HL-60 (cell line): ENCODE results near the gene PARVA.

Source experiments
- DNase-seq, 2 experiments: peaks; one replicate each; pipeline ENCODE4 v3.0.0-alpha.2; 2010 to 2020; ENCODE audit warnings: low read depth in 1 of 2, low spot score in 1 of 2
- H3K27ac ChIP-seq: fragments of 250-450 bp; sonication (Bioruptor Pico); replicated peaks from 2 replicates; pipeline ENCODE4 v1.5.1; 2020; ENCODE audit warnings: mild to moderate bottlenecking, moderate library complexity
- H3K27me3 ChIP-seq: fragments of 250-450 bp; sonication (Bioruptor Pico); 2 replicates; pipeline ENCODE4 v1.5.1; 2021; ENCODE audit warnings: mild to moderate bottlenecking, moderate library complexity; ENCODE audit not compliant: insufficient read depth, poor library complexity, severe bottlenecking
- H3K4me3 ChIP-seq: replicated peaks from 2 replicates; pipeline ENCODE4 v1.5.1; 2011; ENCODE audit warnings: mild to moderate bottlenecking, control low read depth, low read length; ENCODE audit not compliant: insufficient read depth
- CTCF ChIP-seq: IDR thresholded peaks from one replicate; pipeline ENCODE4 v1.5.1; 2011; ENCODE audit warnings: low read length, control low read depth, inconsistent platforms; ENCODE audit not compliant: insufficient read depth
- GABPA ChIP-seq: IDR thresholded peaks from 2 replicates; pipeline ENCODE4 v1.6.1; 2012; ENCODE audit warnings: low read depth
- POLR2AphosphoS5 ChIP-seq: IDR thresholded peaks from 2 replicates; pipeline ENCODE4 v1.6.1; 2012; ENCODE audit warnings: low read depth
- REST ChIP-seq: IDR thresholded peaks from 2 replicates; pipeline ENCODE4 v1.6.1; 2012; ENCODE audit warnings: low read depth; ENCODE audit not compliant: insufficient replicate concordance
- SPI1 ChIP-seq: IDR thresholded peaks from 2 replicates; pipeline ENCODE4 v1.6.1; 2012; ENCODE audit warnings: low read depth, mild to moderate bottlenecking, borderline replicate concordance

The PARVA gene

GRCh38 chr11:12420040-12420439, 42.7 kb downstream of the PARVA start:
- no peak overlapping the region for H3K27ac ChIP-seq
- no peak for DNase-seq
- TF ChIP-seq SPI1 (no peak), CTCF (no peak), GABPA (no peak), REST (no peak), POLR2AphosphoS5 (no peak)

GRCh38 chr11:12420706-12421105, 43.3 kb downstream of the PARVA start:
- Histone ChIP-seq H3K27ac (no peak overlapping the region), H3K27me3 (peaks cover 3% of the 10 kb centered on the region), H3K4me3 (no peak overlapping the region)
- TF ChIP-seq REST (no peak), CTCF (no peak), SPI1 (no peak), GABPA (no peak), POLR2AphosphoS5 (no peak)
- no peak for DNase-seq

More at GRCh38 chr11:12420040-12420439, 42.7 kb downstream of the PARVA start:
- Histone ChIP-seq H3K4me3 (no peak overlapping the region), H3K27me3 (peaks cover 3% of the 10 kb centered on the region)

- no peak for TF ChIP-seq REST
- no peak for TF ChIP-seq SPI1
- no peak for TF ChIP-seq GABPA
- no peak for TF ChIP-seq POLR2AphosphoS5
- no peak for TF ChIP-seq CTCF
- Histone ChIP-seq H3K27ac (no peak overlapping the region), H3K4me3 (no peak overlapping the region), H3K27me3 (peaks cover 3% of the 10 kb centered on the region)
- DNase-seq, result no peak
These were observed 44.0 kb downstream of the PARVA start for GRCh38 chr11:12421386-12421785.
